Immature natural killer cell (primary cell): ENCODE results near the gene STARD7. TPM values are rescaled to one million over a fixed set of nuclear protein-coding genes. Genes with fewer than 3 reads are reported as not detected.

Experiments
- DNase-seq, 3 donors: peaks; one replicate each; pipeline ENCODE4 v3.0.0; 2022; ENCODE audit warnings: mixed read lengths in 1 of 3
- H3K27ac Mint-ChIP-seq, 6 donors: one replicate each; pipeline ENCODE4 v1.8.0; 2020; ENCODE audit warnings: mixed read lengths in 6 of 6, mild to moderate bottlenecking in 5 of 6, inconsistent platforms in 4 of 6, moderate library complexity in 3 of 6
- H3K27me3 Mint-ChIP-seq, 3 donors: one replicate each; pipeline ENCODE4 v1.8.0; 2020 to 2021; ENCODE audit warnings: low read depth in 3 of 3, mild to moderate bottlenecking in 3 of 3, mixed read lengths in 3 of 3, moderate library complexity in 3 of 3, inconsistent platforms in 1 of 3
- H3K36me3 Mint-ChIP-seq, 3 donors: one replicate each; pipeline ENCODE4 v1.8.0; 2020; ENCODE audit warnings: mixed read lengths in 3 of 3, inconsistent platforms in 2 of 3, mild to moderate bottlenecking in 2 of 3
- H3K4me1 Mint-ChIP-seq, 2 donors: one replicate each; pipeline ENCODE4 v1.8.0; 2020; ENCODE audit warnings: inconsistent platforms in 2 of 2, mild to moderate bottlenecking in 2 of 2, mixed read lengths in 2 of 2, moderate library complexity in 1 of 2
- H3K4me3 Mint-ChIP-seq, 5 donors: one replicate each; pipeline ENCODE4 v1.8.0; 2020; ENCODE audit warnings: mild to moderate bottlenecking in 5 of 5, mixed read lengths in 5 of 5, inconsistent platforms in 3 of 5, moderate library complexity in 3 of 5
- H3K9me3 Mint-ChIP-seq, 6 donors: one replicate each; pipeline ENCODE4 v1.8.0; 2020; ENCODE audit warnings: mild to moderate bottlenecking in 6 of 6, mixed read lengths in 6 of 6, inconsistent platforms in 4 of 6, moderate library complexity in 3 of 6
- polyA plus RNA-seq, 3 donors: library from polyadenylated mRNA; unstranded; fragments of 300-500 nt; fragmentation: Illumina TruSeq; gene quantifications; one replicate each; pipeline ENCODE4 v1.2.3, GENCODE V29; 2021

The STARD7 gene
- polyA plus RNA-seq, 3 donors from 2014 or later = 161 to 252 (median 173) TPM

GRCh38 chr2:96203130-96204028, 5.2 kb downstream of the STARD7 start:
- Mint-ChIP-seq H3K27ac (peak overlapping the region; percentile 85 to 95 (median 92)), H3K9me3 (no peaks in the 10 kb centered on the region), H3K4me1 (peaks cover 75 to 93% of the 10 kb centered on the region in 2 donors), H3K4me3 (peak overlapping the region; percentile 74 to 89 (median 82)), H3K36me3 (peaks cover 0 to 4% (median 0%) of the 10 kb centered on the region in 3 donors), H3K27me3 (peaks cover 4 to 8% (median 6%) of the 10 kb centered on the region in 3 donors)
- DNase-seq = peak; percentile 20 to 33 (median 31)

DNA sequence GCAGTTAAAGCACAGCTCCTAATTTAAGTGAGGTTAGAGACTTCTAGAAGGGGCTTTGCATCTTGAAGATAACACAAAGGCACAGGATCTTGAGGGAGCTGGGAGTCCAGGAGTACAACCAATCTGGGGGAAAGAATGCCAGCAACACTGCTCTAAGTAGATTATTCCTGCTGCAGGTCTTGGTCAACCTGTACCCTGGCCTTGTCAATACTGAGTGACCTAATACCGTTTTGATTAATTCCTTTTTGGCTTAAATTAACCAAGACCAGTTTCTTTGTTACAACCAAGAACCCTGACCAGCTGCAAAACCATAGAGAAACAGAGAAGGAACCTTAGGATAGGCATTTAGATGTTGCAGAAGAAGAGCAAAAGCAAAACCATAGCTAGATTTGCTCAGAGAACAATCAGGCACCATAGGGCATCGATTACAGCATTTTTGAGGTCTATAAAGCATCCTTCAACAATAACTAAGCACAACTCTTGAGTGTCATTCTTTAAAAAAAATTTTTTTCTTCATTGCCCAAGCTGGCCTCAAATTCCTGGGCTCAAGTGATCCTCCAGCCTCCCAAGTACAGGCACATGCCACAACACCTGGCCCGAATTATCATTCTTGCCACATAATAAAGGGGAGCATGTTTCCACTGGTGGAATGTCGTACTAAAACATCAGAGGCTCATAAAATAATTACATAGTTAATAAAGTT, 6.3 kb downstream of the STARD7 start:
- peak overlapping the region; percentile 8 to 84 (median 46) for H3K4me3 Mint-ChIP-seq
- no peaks in the 10 kb centered on the region for H3K9me3 Mint-ChIP-seq
- H3K27ac Mint-ChIP-seq = peak overlapping the region; percentile 68 to 93 (median 88)
- no peak for DNase-seq
- H3K4me1 Mint-ChIP-seq = peaks cover 68 to 95% of the 10 kb centered on the region in 2 donors
- peaks cover 0 to 3% (median 0%) of the 10 kb centered on the region in 3 donors for H3K36me3 Mint-ChIP-seq
- H3K27me3 Mint-ChIP-seq = peaks cover 1 to 4% (median 3%) of the 10 kb centered on the region in 3 donors

DNA sequence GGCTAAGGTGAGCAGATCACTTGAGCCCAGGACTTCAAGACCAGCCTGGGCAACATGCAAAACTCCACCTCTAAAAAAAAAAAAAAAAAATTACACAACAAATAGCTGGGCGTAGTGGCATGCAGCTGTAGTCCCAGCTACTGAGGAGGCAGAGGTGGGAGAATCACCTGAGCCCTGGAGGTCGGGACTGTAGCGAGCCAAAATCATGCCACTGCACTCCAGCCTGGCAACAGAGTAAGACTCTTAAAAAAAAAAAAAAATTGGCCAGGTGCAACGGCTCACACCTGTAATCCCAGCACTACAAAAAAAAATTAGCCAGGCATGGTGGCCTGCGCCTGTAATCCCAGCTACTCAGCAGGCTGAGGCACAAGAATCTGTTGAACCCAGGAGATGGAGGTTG, 7.3 kb downstream of the STARD7 start:
- Mint-ChIP-seq H3K36me3 (peaks cover 0 to 4% (median 0%) of the 10 kb centered on the region in 3 donors), H3K9me3 (no peaks in the 10 kb centered on the region), H3K27me3 (peaks cover 1 to 3% (median 2%) of the 10 kb centered on the region in 3 donors), H3K27ac (peak overlapping the region in 1 of 6 donors; percentile 7), H3K4me1 (peaks cover 61 to 87% of the 10 kb centered on the region in 2 donors), H3K4me3 (no peak overlapping the region)
- DNase-seq = no peak

DNA sequence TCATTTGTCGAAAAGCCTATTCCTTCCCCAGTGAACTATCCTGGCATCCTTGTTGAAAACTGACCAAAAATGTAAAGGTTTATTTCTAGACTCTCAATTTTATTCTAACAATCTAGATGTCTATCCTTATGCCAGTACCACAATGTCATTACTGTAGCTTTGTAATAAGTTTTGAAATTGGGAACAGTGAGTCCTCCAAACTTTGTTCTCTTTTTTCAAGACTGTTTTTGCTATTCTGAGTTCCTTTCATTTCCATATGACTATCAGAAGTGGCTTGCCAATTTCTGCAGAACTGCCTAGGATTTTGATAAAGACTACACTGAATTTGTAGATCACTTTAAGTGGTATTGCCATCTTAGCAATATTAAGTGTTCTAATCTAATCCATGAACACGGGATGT, 9.7 kb downstream of the STARD7 start:
- peak overlapping the region in 3 of 6 donors; percentile 52 to 79 (median 57) for H3K27ac Mint-ChIP-seq
- no peaks in the 10 kb centered on the region for H3K9me3 Mint-ChIP-seq
- H3K4me1 Mint-ChIP-seq = peaks cover 49 to 85% of the 10 kb centered on the region in 2 donors
- peaks cover under 1 to 16% (median 10%) of the 10 kb centered on the region in 3 donors for H3K36me3 Mint-ChIP-seq
- DNase-seq = no peak
- H3K4me3 Mint-ChIP-seq = no peak overlapping the region
- H3K27me3 Mint-ChIP-seq = peaks cover 0 to 2% (median 1%) of the 10 kb centered on the region in 3 donors

DNA sequence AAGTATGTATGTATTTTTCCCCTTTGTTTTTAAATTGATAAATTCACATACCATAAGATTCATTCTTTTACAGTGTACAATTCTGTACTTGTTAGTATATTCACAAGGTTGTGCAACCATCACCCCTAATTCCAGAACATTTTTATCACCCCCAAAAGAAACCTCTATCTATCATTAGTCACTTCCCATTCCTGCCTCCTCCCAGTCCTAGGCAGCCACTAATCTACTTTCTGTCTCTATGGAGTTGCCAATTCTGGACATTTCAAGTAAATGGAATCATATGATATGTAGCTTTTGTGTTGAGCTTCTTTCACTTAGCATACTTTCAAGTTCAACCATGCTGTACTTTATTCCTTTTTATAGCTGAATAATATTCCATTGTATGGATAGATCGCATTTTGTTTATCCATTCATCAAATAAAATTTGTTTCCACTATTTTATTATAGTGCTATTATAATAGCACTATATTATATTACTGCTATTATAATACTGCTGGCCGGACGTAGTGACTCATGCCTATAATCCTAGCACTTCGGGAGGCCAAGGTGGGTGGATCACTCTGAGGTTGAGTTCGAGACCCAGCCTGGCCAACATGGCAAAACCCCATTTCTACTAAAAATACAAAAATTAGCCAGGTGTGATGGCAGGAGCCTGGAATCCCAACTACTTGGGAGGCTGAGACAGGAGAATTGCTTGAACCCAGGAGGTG, 10.9 kb downstream of the STARD7 start:
- Mint-ChIP-seq H3K9me3 (no peaks in the 10 kb centered on the region), H3K4me1 (peaks cover 48 to 85% of the 10 kb centered on the region in 2 donors), H3K36me3 (peaks cover 11 to 28% (median 22%) of the 10 kb centered on the region in 3 donors), H3K4me3 (no peak overlapping the region), H3K27me3 (peaks cover 0 to 2% (median 1%) of the 10 kb centered on the region in 3 donors), H3K27ac (peak overlapping the region in 1 of 6 donors; percentile 24)
- no peak for DNase-seq

- H3K27ac Mint-ChIP-seq = no peak overlapping the region
- no peaks in the 10 kb centered on the region for H3K27me3 Mint-ChIP-seq
- no peak for DNase-seq
- H3K4me1 Mint-ChIP-seq = peaks cover 35 to 75% of the 10 kb centered on the region in 2 donors
- H3K4me3 Mint-ChIP-seq = no peak overlapping the region
- H3K9me3 Mint-ChIP-seq = no peaks in the 10 kb centered on the region
- H3K36me3 Mint-ChIP-seq = peaks cover 16 to 44% (median 28%) of the 10 kb centered on the region in 3 donors
These were observed 13.1 kb downstream of the STARD7 start for GRCh38 chr2:96195410-96196066.

- peaks cover 21 to 42% of the 10 kb centered on the region in 2 donors for H3K4me1 Mint-ChIP-seq
- H3K9me3 Mint-ChIP-seq = no peaks in the 10 kb centered on the region
- DNase-seq = no peak
- no peaks in the 10 kb centered on the region for H3K27me3 Mint-ChIP-seq
- H3K4me3 Mint-ChIP-seq = no peak overlapping the region
- no peak overlapping the region for H3K27ac Mint-ChIP-seq
- H3K36me3 Mint-ChIP-seq = peaks cover 16 to 49% (median 32%) of the 10 kb centered on the region in 3 donors
These were observed 16.5 kb downstream of the STARD7 start for GRCh38 chr2:96191937-96192670.

GRCh38 chr2:96188821-96189526, 19.7 kb downstream of the STARD7 start:
- Mint-ChIP-seq H3K27me3 (no peaks in the 10 kb centered on the region), H3K4me3 (no peak overlapping the region), H3K36me3 (peaks cover 30 to 67% (median 37%) of the 10 kb centered on the region in 3 donors), H3K9me3 (no peaks in the 10 kb centered on the region), H3K27ac (no peak overlapping the region), H3K4me1 (peaks cover 11 to 20% of the 10 kb centered on the region in 2 donors)
- no peak for DNase-seq

GRCh38 chr2:96186562-96186961, 22.1 kb downstream of the STARD7 start:
- no peak overlapping the region for H3K27ac Mint-ChIP-seq

GRCh38 chr2:96185516-96185915, 23.1 kb downstream of the STARD7 start:
- H3K27me3 Mint-ChIP-seq = peaks cover 0 to 2% (median 0%) of the 10 kb centered on the region in 3 donors
- no peaks in the 10 kb centered on the region for H3K9me3 Mint-ChIP-seq
- DNase-seq = no peak
- peaks cover 15 to 38% (median 18%) of the 10 kb centered on the region in 3 donors for H3K36me3 Mint-ChIP-seq
- H3K4me1 Mint-ChIP-seq = peaks cover 15 to 17% of the 10 kb centered on the region in 2 donors
- H3K4me3 Mint-ChIP-seq = no peak overlapping the region
- peak overlapping the region in 2 of 6 donors; percentile 57 to 71 for H3K27ac Mint-ChIP-seq

More at GRCh38 chr2:96186562-96186961, 22.1 kb downstream of the STARD7 start:
- peaks cover 5 to 6% of the 10 kb centered on the region in 2 donors for H3K4me1 Mint-ChIP-seq
- no peaks in the 10 kb centered on the region for H3K9me3 Mint-ChIP-seq
- H3K36me3 Mint-ChIP-seq = peaks cover 15 to 43% (median 23%) of the 10 kb centered on the region in 3 donors
- DNase-seq = no peak
- no peaks in the 10 kb centered on the region for H3K27me3 Mint-ChIP-seq
- H3K4me3 Mint-ChIP-seq = no peak overlapping the region

DNA sequence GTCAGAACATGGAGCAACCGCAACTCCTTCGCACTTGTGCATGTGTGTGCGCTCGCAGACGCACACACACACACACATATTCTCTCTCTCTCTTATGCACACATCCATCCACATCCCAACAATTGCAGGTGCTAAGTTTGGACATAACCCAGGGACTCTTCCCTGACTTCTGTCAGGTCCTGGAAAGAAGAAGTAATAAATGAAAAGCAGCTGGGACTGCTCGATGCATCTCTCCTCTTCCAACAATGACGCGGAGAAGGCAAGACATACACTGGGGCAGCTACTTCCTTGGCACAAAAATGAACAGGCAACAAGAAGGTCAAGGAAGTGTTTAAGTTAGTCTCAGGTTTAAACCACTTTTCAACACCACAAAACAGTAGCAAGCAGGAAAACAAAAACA, 23.6 kb downstream of the STARD7 start:
- Mint-ChIP-seq H3K36me3 (peaks cover 15 to 38% (median 18%) of the 10 kb centered on the region in 3 donors), H3K27ac (peak overlapping the region in 4 of 6 donors; percentile 22 to 73 (median 64))
- no peak for DNase-seq

DNA sequence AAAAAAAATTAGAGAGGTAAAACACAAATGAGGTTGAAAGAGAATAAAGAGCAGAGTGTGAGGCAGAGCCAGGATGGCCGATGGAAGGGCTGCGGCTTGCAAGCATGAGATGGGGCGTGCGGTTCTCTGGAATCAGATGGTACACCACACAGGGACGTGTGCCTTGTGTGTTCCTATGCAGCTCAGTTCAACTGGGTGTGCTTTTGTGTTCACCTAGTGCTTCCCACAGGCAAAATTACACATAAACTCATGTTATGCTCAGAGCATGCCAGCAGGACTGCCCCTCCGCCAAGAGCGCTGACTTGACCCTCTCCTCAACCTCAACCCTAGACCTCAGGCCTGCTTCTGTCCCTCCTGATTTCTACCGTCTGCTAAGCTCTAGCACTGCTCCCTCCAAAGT, 24.4 kb downstream of the STARD7 start:
- H3K27me3 Mint-ChIP-seq = peaks cover 0 to 2% (median 0%) of the 10 kb centered on the region in 3 donors
- DNase-seq = no peak
- H3K9me3 Mint-ChIP-seq = no peaks in the 10 kb centered on the region
- H3K36me3 Mint-ChIP-seq = peaks cover 15 to 34% (median 18%) of the 10 kb centered on the region in 3 donors
- peak overlapping the region in 4 of 6 donors; percentile 24 to 70 (median 46) for H3K27ac Mint-ChIP-seq
- no peak overlapping the region for H3K4me3 Mint-ChIP-seq
- peaks cover 26 to 30% of the 10 kb centered on the region in 2 donors for H3K4me1 Mint-ChIP-seq

More for the DNA sequence above, 23.6 kb downstream of the STARD7 start:
- Mint-ChIP-seq H3K27me3 (peaks cover 0 to 2% (median 0%) of the 10 kb centered on the region in 3 donors), H3K9me3 (no peaks in the 10 kb centered on the region), H3K4me3 (no peak overlapping the region), H3K4me1 (peaks cover 19 to 22% of the 10 kb centered on the region in 2 donors)
